ENCODE results near the gene ADCK2. TPM values are rescaled to one million over a fixed set of nuclear protein-coding genes. Genes with fewer than 3 reads are reported as not detected.
"Not testable (repeated sequence)": the region's sequence is repeated elsewhere in the genome, so short reads cannot be mapped to it uniquely, and the experiment has no call there.

ADCK2 gene
- total RNA-seq, 3 donors from 2014 or later (not counting 1 experiment from before 2014, with no cell fraction given), result 12.6 to 20.7 (median 15.8) TPM

DNA sequence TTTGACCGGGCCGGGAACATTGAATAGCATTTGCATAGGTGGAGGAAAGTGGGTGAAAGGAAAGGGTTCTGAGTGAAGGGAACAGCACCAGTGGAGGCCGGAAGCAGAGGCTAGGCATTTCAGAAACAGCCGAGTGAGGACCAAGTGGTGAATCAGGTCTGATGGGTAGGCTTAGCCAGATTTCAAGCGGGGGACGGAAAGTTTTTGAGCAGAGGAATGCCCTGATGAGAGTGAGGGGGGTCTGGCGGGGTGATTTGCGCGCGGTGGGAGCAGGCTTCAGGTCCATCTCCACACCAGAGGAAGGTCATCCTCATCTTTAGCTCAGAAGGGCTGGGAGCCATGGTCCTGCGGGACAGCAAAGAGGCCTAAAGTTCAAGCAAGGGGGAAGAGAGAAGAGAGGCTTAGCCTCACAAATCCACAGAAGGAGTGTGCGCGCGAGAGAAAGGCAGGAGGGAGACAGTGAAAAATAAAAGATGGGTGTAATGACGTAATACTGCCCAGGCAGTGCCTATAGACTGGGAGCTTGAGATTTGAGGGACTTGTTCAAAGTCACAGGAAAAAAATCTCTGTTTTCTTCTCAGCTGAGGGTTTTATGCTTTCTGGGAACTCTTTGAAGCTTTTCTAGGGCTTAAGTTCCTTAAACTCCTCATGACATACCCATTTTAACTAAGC, 31.1 kb upstream of the ADCK2 start:
- no peak overlapping the region for H3K27ac Mint-ChIP-seq
- DNase-seq, result no peak
- intact Hi-C loops (cut with micrococcal nuclease), result no loop called here
- 54% methylated on average over 15 of the region's 15 CpGs for WGBS (ENCODE audit: insufficient coverage)
- Histone ChIP-seq H3K27ac (ENCODE audit: low read length) (no peak overlapping the region), H3K27me3 (ENCODE audit: control insufficient read depth, insufficient read depth, low read length) (peaks cover 42% of the 10 kb centered on the region), H3K4me1 (ENCODE audit: control insufficient read depth, insufficient read depth, low read length) (peaks cover 20% of the 10 kb centered on the region), H3K36me3 (ENCODE audit: control insufficient read depth, insufficient read depth, low read length) (no peaks in the 10 kb centered on the region), H3K4me3 (ENCODE audit: low read length) (no peak overlapping the region), H3K9me3 (ENCODE audit: control insufficient read depth, insufficient read depth, low read length) (no peaks in the 10 kb centered on the region)
- H3K27me3 Mint-ChIP-seq (ENCODE audit: low read depth in 2 of 2), result peaks cover 51 to 60% of the 10 kb centered on the region in 2 donors
- ATAC-seq, result no peak
- peak overlapping the region; percentile 72 for H3K4me3 Mint-ChIP-seq
- TF ChIP-seq, protein P1, sequence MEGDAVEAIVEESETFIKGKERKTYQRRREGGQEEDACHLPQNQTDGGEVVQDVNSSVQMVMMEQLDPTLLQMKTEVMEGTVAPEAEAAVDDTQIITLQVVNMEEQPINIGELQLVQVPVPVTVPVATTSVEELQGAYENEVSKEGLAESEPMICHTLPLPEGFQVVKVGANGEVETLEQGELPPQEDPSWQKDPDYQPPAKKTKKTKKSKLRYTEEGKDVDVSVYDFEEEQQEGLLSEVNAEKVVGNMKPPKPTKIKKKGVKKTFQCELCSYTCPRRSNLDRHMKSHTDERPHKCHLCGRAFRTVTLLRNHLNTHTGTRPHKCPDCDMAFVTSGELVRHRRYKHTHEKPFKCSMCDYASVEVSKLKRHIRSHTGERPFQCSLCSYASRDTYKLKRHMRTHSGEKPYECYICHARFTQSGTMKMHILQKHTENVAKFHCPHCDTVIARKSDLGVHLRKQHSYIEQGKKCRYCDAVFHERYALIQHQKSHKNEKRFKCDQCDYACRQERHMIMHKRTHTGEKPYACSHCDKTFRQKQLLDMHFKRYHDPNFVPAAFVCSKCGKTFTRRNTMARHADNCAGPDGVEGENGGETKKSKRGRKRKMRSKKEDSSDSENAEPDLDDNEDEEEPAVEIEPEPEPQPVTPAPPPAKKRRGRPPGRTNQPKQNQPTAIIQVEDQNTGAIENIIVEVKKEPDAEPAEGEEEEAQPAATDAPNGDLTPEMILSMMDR (IDR thresholded peaks at IDR 0.05), result no peak
- no peaks in the 10 kb centered on the region for H3K36me3 Mint-ChIP-seq
- peaks cover 13 to 18% of the 10 kb centered on the region in 2 donors for H3K4me1 Mint-ChIP-seq
- no peaks in the 10 kb centered on the region for H3K9me3 Mint-ChIP-seq

DNA sequence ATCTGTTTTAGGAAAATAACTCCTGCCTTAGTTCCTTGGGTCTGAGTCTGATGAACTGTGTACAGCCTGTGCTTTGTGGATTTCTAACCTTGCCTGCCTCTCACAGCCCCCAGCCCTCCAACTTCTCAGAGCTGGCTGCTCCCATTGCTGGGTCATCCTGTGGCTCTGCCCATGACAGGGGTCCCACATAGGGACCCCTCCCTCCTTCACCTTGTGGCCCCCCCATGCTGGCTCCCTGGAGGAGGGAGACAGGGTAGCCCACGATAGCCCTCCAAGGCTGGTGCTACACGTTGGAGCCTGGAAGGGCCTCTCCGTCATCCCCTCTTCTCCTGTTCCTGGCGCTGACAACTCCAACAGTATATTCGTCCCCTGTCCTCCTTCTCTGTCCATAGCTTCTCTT, 29.3 kb upstream of the ADCK2 start:
- no peak overlapping the region for H3K4me3 Mint-ChIP-seq
- H3K27ac ChIP-seq (ENCODE audit: low read length), result no peak overlapping the region
- TF ChIP-seq, protein P1 (IDR thresholded peaks at IDR 0.05), result no peak

DNA sequence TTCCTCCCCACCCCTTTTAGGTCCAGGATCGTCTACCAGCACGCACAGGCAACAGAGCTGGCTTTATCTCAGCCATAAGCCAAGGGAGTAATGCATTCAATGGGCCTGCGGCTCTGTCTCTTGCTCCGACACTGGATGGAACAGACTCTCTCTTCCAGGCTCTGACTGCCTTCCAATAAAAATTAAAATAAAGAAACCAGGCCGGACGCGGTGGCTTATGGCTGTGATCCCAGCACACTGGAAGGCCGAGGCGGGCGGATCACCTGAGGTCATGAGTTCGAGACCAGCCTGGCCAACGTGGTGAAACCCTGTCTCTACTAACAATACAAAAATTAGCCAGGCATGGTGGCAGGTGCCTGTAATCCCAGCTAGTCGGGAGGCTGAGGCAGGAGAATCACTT, 28.0 kb upstream of the ADCK2 start:
- ATAC-seq; H3K36me3 ChIP-seq (ENCODE audit: control insufficient read depth, insufficient read depth, low read length); H3K9me3 ChIP-seq (ENCODE audit: control insufficient read depth, insufficient read depth, low read length); H3K4me3 ChIP-seq (ENCODE audit: low read length); H3K27ac ChIP-seq (ENCODE audit: low read length); intact Hi-C loops (cut with micrococcal nuclease); DNase-seq; H3K4me3 Mint-ChIP-seq; H3K27ac Mint-ChIP-seq; H3K36me3 Mint-ChIP-seq; H3K9me3 Mint-ChIP-seq: not testable (repeated sequence)
- peaks cover 21% of the 10 kb centered on the region for H3K27me3 ChIP-seq (ENCODE audit: control insufficient read depth, insufficient read depth, low read length)
- Mint-ChIP-seq H3K27me3 (ENCODE audit: low read depth in 2 of 2) (peaks cover 21 to 38% of the 10 kb centered on the region in 2 donors), H3K4me1 (peaks cover 13 to 21% of the 10 kb centered on the region in 2 donors)
- WGBS (ENCODE audit: insufficient coverage), result 89% methylated on average over 13 of the region's 13 CpGs
- H3K4me1 ChIP-seq (ENCODE audit: control insufficient read depth, insufficient read depth, low read length), result peaks cover 20% of the 10 kb centered on the region

More for the DNA sequence above, 29.3 kb upstream of the ADCK2 start:
- H3K4me1 Mint-ChIP-seq, result peaks cover 20 to 24% of the 10 kb centered on the region in 2 donors
- no peak overlapping the region for H3K27ac Mint-ChIP-seq
- H3K9me3 ChIP-seq (ENCODE audit: control insufficient read depth, insufficient read depth, low read length), result no peaks in the 10 kb centered on the region
- no peak for DNase-seq
- ATAC-seq, result no peak
- H3K4me1 ChIP-seq (ENCODE audit: control insufficient read depth, insufficient read depth, low read length), result peaks cover 25% of the 10 kb centered on the region
- peaks cover 34 to 46% of the 10 kb centered on the region in 2 donors for H3K27me3 Mint-ChIP-seq (ENCODE audit: low read depth in 2 of 2)
- intact Hi-C loops (cut with micrococcal nuclease), result no loop called here
- H3K9me3 Mint-ChIP-seq, result no peaks in the 10 kb centered on the region
- H3K27me3 ChIP-seq (ENCODE audit: control insufficient read depth, insufficient read depth, low read length), result peaks cover 32% of the 10 kb centered on the region
- no peak overlapping the region for H3K4me3 ChIP-seq (ENCODE audit: low read length)
- 88% methylated on average over 4 of the region's 5 CpGs for WGBS (ENCODE audit: insufficient coverage)
- H3K36me3 ChIP-seq (ENCODE audit: control insufficient read depth, insufficient read depth, low read length), result no peaks in the 10 kb centered on the region
- H3K36me3 Mint-ChIP-seq, result no peaks in the 10 kb centered on the region

DNA sequence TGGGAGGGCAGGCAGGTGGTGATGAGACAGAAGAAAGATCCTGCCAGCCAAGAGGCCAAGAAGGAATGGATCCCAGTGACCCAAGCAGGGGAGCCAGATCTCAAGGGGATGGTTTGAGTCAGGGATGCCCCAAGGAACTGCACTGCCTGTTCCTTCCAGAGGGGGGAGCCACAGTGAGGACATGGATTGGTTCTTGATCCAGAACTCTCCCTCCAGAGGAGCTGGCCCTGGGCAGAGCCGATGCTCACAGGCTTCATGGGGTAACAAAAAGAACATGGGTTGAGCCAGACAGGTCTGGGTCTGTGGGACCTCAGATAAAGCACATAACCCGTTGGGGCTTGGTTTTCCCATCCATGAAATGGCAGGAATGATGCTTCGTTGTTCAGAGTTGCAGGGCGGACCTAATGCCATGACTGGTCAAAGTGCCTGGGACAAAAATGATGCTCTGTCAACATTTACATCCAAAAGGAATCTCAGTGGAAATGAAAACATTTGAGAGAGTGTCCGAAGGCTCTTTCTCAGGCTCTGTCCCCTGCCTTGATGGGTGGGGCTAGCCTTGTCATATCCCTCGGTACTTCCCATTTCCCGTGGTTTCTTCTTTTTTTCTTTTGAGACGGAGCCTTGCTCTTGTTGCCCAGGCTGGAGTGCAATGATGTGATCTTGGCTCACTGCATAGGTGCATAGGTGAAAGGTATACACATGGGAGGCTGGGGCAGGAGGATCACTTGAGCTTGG, 27.4 kb upstream of the ADCK2 start:
- H3K4me3 Mint-ChIP-seq, result no peak overlapping the region
- ATAC-seq (no peak), DNase-seq (peak in 1 of 2 donors; percentile 18)
- H3K27me3 Mint-ChIP-seq (ENCODE audit: low read depth in 2 of 2), result peaks cover 16 to 34% of the 10 kb centered on the region in 2 donors
- H3K36me3 Mint-ChIP-seq, result no peaks in the 10 kb centered on the region
- TF ChIP-seq, protein P1 (IDR thresholded peaks at IDR 0.05), result no peak
- H3K27ac Mint-ChIP-seq, result no peak overlapping the region
- no peak overlapping the region for H3K27ac ChIP-seq (ENCODE audit: low read length)
- intact Hi-C loops (cut with micrococcal nuclease), result no loop called here
- no peaks in the 10 kb centered on the region for H3K36me3 ChIP-seq (ENCODE audit: control insufficient read depth, insufficient read depth, low read length)
- 67% methylated on average over 8 of the region's 8 CpGs for WGBS (ENCODE audit: insufficient coverage)
- peaks cover 15% of the 10 kb centered on the region for H3K4me1 ChIP-seq (ENCODE audit: control insufficient read depth, insufficient read depth, low read length)
- H3K4me1 Mint-ChIP-seq, result peaks cover 9 to 16% of the 10 kb centered on the region in 2 donors
- peaks cover 17% of the 10 kb centered on the region for H3K27me3 ChIP-seq (ENCODE audit: control insufficient read depth, insufficient read depth, low read length)
- no peaks in the 10 kb centered on the region for H3K9me3 Mint-ChIP-seq
- no peak overlapping the region for H3K4me3 ChIP-seq (ENCODE audit: low read length)
- H3K9me3 ChIP-seq (ENCODE audit: control insufficient read depth, insufficient read depth, low read length), result no peaks in the 10 kb centered on the region
